Measurements from ENCODE around the gene PATL1.

- TF ChIP-seq CTCF (IDR thresholded peaks at IDR 0.05) (no peak), EP300 (IDR thresholded peaks at IDR 0.05) (no peak), POLR2A (IDR thresholded peaks at IDR 0.05) (no peak)
These were observed 36.5 kb upstream of the PATL1 start for GRCh38 chr11:59705294-59705693.

Data from ovary (tissue), 3 donors.